22Rv1 (cell line): ENCODE results near the gene RP9.

Experiments
- ZFX ChIP-seq: fragments of 450-650 bp; IDR thresholded peaks from 2 replicates; pipeline ENCODE4 v1.6.1; 2017; ENCODE audit warnings: antibody characterized with exemption, borderline replicate concordance
- TF ChIP-seq, protein P1 (sequence below): fragments of 450-650 bp; IDR thresholded peaks from 2 replicates; pipeline ENCODE4 v1.5.1; 2017; ENCODE audit warnings: mild to moderate bottlenecking

DNA sequence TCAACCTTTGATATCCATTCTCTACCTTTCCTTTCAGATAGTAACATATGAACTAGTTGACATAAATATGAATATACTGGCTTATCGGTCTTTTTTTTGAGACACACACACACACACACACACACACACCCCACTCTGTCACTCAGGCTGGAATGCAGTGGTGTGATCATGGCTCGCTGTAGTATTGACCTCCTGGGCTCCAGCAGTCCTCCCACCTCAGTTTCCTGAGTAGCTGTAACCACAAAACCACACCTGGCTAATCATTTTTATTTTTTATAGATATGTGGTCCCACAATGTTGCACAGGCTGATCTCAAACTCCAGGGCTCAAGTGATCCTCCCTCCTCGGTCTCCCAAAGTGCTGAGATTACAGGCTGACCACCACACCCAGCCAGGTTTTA, 32.5 kb downstream of the RP9 start:
- TF ChIP-seq, protein P1, sequence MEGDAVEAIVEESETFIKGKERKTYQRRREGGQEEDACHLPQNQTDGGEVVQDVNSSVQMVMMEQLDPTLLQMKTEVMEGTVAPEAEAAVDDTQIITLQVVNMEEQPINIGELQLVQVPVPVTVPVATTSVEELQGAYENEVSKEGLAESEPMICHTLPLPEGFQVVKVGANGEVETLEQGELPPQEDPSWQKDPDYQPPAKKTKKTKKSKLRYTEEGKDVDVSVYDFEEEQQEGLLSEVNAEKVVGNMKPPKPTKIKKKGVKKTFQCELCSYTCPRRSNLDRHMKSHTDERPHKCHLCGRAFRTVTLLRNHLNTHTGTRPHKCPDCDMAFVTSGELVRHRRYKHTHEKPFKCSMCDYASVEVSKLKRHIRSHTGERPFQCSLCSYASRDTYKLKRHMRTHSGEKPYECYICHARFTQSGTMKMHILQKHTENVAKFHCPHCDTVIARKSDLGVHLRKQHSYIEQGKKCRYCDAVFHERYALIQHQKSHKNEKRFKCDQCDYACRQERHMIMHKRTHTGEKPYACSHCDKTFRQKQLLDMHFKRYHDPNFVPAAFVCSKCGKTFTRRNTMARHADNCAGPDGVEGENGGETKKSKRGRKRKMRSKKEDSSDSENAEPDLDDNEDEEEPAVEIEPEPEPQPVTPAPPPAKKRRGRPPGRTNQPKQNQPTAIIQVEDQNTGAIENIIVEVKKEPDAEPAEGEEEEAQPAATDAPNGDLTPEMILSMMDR: no peak
- TF ChIP-seq ZFX: no peak
